KMS-11 (cell line): ENCODE data around the gene ARFGEF3.

Experiments used
- H2AFZ ChIP-seq: fragments of 200-600 bp; sonication (generic); 2 replicates; pipeline ENCODE4 v1.6.1; 2016; ENCODE audit warnings: antibody characterized with exemption, mixed run types, low read depth
- H3K27ac ChIP-seq: fragments of 200-600 bp; sonication (generic); 2 replicates; pipeline ENCODE4 v1.6.1; 2016; ENCODE audit warnings: mild to moderate bottlenecking, mixed run types
- H3K27me3 ChIP-seq: fragments of 200-600 bp; sonication (generic); 2 replicates; pipeline ENCODE4 v1.6.1; 2017; ENCODE audit warnings: mild to moderate bottlenecking, low read depth, mixed run types, moderate library complexity; ENCODE audit not compliant: insufficient read depth
- H3K36me3 ChIP-seq: fragments of 200-600 bp; sonication (generic); 2 replicates; pipeline ENCODE4 v1.6.1; 2017; ENCODE audit warnings: mild to moderate bottlenecking, mixed run types; ENCODE audit not compliant: insufficient read depth
- H3K4me1 ChIP-seq: fragments of 200-600 bp; sonication (generic); 2 replicates; pipeline ENCODE4 v1.6.1; 2016; ENCODE audit warnings: mild to moderate bottlenecking, low read depth, mixed run types; ENCODE audit not compliant: poor library complexity, severe bottlenecking
- H3K4me2 ChIP-seq: fragments of 200-600 bp; sonication (generic); 2 replicates; pipeline ENCODE4 v1.7.0; 2016; ENCODE audit warnings: mild to moderate bottlenecking, mixed run types
- H3K4me3 ChIP-seq: fragments of 200-600 bp; sonication (generic); IDR thresholded peaks from 2 replicates; pipeline ENCODE4 v1.6.1; 2017; ENCODE audit warnings: low read depth, low read length, mixed read lengths; ENCODE audit not compliant: insufficient read depth
- H3K79me2 ChIP-seq: fragments of 200-600 bp; sonication (generic); 2 replicates; pipeline ENCODE4 v1.6.1; 2016; ENCODE audit warnings: low read depth, mixed run types; ENCODE audit not compliant: insufficient read depth
- H3K9ac ChIP-seq: fragments of 200-600 bp; sonication (generic); 2 replicates; pipeline ENCODE4 v1.6.1; 2016; ENCODE audit warnings: mild to moderate bottlenecking, mixed run types
- H4K20me1 ChIP-seq: fragments of 200-600 bp; sonication (generic); 2 replicates; pipeline ENCODE4 v1.6.1; 2016; ENCODE audit warnings: mild to moderate bottlenecking, mixed run types; ENCODE audit not compliant: insufficient read depth
- CTCF ChIP-seq: fragments of 200-600 bp; sonication (generic); conservative IDR thresholded peaks from 2 replicates; pipeline ENCODE4 v1.6.1; 2017; ENCODE audit warnings: low read depth, mild to moderate bottlenecking, antibody characterized with exemption, low read length, moderate library complexity, mixed read lengths

ARFGEF3 gene

DNA sequence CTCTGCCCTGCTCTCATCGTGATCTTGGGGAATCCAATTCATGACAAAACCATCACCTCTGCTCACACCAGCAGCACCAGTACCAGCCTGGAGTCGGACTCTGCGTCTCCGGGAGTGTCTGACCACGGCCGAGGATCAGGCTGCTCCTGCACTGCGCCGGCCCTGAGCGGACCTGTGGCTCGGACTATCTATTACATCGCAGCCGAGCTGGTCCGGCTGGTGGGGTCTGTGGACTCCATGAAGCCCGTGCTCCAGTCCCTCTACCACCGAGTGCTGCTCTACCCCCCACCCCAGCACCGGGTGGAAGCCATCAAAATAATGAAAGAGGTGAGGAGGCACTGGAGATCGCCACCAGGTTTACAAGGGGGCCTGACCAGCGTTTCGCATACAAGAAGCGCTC is 93.7 kb downstream of the ARFGEF3 start:
- Histone ChIP-seq H4K20me1 (no peaks in the 10 kb centered on the region), H3K27ac (no peak overlapping the region), H3K79me2 (no peaks in the 10 kb centered on the region), H3K9ac (no peak overlapping the region), H3K4me1 (no peaks in the 10 kb centered on the region), H3K4me3 (no peak overlapping the region), H3K27me3 (no peaks in the 10 kb centered on the region), H3K36me3 (no peaks in the 10 kb centered on the region), H3K4me2 (no peak overlapping the region), H2AFZ (no peak overlapping the region)
- no peak for TF ChIP-seq CTCF

DNA sequence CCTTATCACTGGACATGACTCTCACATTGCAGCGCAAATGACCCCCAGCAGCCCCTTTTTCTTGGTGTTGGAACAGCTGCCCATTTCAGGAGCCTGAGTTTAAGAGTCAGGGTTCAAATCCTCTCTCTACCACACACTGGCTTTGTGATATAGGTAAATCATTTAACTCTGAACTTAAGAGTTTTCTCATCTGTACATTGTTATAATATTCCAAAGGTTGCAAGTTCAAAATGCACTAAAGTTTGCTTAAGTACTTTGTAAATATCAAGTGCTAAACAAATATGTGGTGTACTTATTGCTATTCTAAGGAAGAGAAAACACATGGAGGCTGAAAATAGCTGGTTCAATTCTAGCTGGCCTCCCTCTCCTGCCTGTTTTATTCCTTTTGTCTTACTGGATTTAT is 95.9 kb downstream of the ARFGEF3 start:
- Histone ChIP-seq H4K20me1 (no peaks in the 10 kb centered on the region), H3K9ac (no peak overlapping the region), H3K4me2 (no peak overlapping the region), H2AFZ (no peak overlapping the region), H3K4me3 (no peak overlapping the region), H3K36me3 (no peaks in the 10 kb centered on the region), H3K27ac (no peak overlapping the region), H3K4me1 (no peaks in the 10 kb centered on the region), H3K27me3 (no peaks in the 10 kb centered on the region), H3K79me2 (no peaks in the 10 kb centered on the region)
- no peak for TF ChIP-seq CTCF

DNA sequence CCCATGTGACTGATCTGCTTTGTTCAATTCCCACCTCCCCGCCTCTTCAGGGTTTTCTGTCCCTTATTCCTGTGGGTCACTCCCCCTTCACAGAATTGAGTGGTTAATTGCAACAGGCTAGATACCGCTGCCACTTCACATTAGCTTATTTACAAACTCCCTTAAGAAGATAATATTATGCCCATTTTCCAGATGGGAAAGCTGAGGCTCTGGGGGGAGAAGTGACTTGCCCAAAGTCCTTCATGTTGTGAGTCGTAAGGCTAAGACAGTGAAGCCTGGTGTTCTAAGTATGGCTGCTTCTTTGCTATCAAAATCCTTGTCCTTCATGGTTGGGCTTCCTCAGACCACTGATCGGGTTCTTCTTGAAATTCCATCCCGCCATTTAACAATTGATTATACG is 96.5 kb downstream of the ARFGEF3 start:
- Histone ChIP-seq H3K27ac (no peak overlapping the region), H3K4me2 (no peak overlapping the region)
- TF ChIP-seq CTCF, result no peak

DNA sequence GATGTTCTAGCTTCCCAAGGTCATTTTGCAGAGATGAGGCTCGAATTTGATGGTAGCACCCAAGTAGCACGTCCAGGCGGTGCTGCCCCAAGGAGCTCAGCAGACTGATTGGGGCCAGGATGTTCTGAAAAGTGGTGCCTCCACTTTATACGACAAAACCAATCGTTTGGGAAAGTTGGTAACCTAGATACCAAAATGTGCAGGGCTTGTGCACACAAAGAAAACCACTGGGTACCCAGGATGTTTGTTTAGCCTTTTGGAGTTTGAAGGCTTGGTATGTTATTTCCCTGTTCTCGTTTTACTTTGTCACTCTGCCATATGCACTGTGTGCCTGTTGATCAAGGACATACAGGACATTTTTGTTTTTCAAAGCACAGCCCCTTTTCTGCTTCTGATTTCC is 97.3 kb downstream of the ARFGEF3 start:
- Histone ChIP-seq H2AFZ (no peak overlapping the region), H4K20me1 (no peaks in the 10 kb centered on the region), H3K36me3 (no peaks in the 10 kb centered on the region), H3K79me2 (no peaks in the 10 kb centered on the region), H3K27me3 (no peaks in the 10 kb centered on the region), H3K4me1 (no peaks in the 10 kb centered on the region), H3K4me2 (no peak overlapping the region), H3K9ac (no peak overlapping the region), H3K27ac (no peak overlapping the region), H3K4me3 (no peak overlapping the region)
- TF ChIP-seq CTCF, result no peak

More for the DNA sequence above, 96.5 kb downstream of the ARFGEF3 start:
- Histone ChIP-seq H2AFZ (no peak overlapping the region), H4K20me1 (no peaks in the 10 kb centered on the region), H3K4me3 (no peak overlapping the region), H3K9ac (no peak overlapping the region), H3K27me3 (no peaks in the 10 kb centered on the region), H3K4me1 (no peaks in the 10 kb centered on the region), H3K36me3 (no peaks in the 10 kb centered on the region), H3K79me2 (no peaks in the 10 kb centered on the region)
